ENCODE results near the gene ICA1.
"Not testable (repeated sequence)": the region's sequence is repeated elsewhere in the genome, so short reads cannot be mapped to it uniquely, and the experiment has no call there.

Gene ICA1

DNA sequence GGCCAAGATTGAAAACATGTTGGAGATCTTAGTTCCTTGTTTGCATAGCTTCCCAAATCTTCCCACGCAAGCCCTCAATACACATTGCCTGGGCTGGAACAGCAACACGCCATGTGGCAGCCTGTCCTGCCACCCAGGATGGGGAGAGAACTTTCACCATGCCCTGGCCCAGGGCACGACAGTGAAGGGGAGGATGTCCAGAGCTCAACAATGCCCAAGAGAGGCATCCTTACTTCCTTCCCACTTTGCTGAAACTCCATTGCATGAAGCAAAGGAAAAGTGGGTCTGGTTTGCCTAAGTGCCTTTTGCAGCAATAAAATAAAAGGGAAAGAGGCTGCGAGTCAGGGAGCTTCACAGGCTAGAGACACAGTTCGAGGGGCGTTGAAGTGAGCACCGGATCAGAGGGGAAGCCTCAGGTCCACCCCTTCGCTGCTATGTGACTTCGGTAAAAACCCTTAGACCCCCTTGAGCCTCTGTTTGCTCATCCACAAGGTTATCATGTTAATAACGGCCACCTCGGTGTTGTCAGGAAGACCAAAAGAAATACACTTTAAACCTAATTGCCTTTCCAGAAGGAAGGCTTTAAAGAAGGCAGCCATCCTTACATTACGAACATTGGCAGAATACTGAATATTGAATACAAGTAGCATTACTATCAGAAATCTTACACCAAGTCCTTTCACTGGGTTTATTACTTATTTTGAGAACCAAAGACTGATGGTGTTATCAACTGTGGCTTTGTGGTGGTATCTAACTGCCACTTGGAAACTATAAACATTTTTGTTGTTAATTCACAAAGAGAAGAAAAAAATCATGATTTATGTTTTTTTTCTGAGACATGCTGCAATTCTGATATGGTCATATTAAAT lies 133.3 kb downstream of the ICA1 start:
- no peak for DNase-seq

DNA sequence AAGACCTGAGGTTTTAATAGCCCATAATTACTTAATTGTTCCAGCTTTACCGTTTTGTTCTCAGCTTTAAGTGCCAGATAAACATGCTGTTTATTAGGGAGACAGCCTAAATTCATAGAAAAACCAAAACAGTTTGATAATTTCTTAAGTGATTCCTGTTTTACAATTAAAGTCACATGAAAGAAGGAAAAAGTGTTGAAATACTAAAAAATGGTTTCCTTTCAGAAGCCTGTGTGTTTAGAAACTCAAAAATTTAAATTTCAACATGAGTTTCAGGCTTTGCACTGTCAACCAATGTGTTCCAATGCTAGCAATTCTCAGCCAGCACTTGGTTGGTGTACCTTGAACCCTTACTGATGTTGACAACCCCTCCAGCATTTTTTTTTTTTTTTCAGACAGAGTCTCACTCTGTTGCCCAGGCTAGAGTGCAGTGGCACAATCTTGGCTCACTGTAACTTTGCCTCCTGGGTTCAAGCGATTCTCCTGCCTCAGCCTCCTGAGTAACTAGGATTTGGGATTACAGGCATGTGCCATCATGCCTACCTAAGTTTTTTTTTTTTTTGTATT lies 135.3 kb downstream of the ICA1 start:
- no peak for DNase-seq

DNA sequence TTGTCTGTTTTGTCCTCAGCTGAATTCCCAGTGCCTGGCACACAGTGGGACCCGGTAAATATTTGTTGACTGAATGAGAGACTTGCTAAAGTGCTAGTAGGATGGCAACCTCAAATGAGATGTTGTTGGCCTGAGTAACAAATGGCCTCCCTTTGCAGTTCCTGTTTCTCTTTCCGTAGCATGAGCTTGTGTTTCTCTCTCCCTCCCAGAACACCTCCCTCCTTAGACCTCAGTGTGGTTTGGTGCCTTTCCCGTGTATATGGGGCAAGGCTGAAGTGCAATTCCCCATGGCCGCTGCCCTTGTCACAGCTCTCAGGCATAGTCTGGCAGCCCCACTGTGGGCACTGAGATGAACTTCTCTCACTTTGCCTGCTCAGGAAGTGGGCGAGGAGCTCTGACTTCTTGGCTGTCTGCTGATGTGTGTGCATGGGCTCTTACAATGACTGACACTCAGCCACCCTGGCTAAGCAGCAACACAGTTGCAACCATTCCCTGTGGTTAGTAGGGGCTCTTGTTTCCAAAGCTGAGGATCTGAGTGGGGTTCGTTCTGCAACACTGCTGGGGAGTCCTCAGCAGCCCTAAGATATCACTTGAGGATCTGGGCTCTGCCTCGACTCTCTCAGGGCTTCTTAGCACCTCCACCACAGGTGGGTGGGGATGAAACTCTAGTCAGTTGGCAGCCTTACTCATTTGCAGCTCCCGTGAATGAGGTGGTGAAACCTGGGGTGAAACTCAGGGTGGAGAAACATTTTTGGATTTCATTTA lies 136.1 kb downstream of the ICA1 start:
- DNase-seq: peak; percentile 83

DNA sequence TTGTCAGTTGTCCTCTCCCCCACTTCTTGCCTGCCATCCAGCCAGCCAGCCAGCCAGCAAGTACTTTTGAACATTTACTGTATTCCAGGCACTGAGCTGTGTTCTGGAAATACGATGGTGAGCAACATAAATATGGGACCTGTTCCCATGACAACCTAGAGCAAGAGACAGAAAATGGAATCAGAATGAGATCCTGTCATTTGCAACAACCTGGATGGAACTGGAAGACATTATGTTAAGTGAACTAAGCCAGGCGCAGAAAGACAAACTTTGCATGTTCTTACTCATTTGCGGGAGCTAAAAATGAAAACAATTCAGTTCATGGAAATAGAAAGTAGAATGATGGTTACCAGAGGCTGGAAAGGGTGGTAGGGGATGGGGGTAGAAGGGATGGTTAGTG lies 140.7 kb downstream of the ICA1 start:
- no peak for DNase-seq

DNA sequence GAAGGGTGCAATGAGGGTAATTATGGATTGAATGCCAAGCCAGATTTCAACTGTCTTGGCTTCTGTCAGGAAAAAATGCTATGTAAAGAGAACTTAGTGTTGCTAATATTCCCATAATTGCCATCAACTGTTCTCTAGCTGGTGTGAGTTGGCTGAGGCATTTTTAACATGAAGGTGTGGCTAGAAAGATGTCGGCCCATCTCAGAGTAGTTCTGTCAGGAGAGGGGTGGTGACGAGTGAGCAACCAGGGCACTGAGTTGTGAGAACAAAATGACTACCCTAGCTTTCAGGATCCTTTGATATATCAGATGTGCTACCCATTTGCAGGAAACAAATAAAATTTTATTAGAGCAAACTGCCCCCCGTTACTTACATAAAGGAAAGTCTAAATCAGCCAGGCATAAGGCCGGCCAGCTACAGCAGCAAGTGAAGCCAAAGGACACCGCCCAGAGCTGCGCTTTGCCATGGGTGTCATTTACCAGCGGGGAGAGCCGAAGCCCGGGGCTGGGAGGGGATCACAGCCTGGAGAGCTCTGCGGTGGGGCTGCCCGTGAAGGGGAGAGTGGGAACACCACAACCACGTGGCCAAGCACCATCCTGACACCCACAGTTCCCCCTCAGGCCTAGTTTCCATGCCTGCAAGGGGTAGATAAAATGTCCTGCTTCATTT lies 141.4 kb downstream of the ICA1 start:
- no peak for DNase-seq

DNA sequence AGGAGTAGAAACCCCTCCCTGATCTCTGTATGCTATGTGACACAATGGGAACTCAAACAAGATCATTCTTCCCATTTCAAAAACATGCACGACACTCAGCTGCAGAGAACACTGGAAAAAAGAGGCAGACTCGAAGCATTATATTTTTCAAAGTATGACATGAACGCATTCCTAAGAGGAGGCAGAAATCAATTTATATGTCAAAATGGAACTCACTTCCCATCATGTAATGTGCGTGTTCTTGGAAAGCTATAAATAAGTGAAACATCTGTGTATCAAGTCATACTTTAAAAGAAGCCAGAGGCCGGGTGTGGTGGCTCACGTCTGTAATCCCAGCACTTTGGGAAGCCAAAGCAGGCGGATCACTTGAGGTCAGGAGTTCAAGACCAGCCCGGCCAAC lies 142.7 kb downstream of the ICA1 start:
- DNase-seq: no peak

DNA sequence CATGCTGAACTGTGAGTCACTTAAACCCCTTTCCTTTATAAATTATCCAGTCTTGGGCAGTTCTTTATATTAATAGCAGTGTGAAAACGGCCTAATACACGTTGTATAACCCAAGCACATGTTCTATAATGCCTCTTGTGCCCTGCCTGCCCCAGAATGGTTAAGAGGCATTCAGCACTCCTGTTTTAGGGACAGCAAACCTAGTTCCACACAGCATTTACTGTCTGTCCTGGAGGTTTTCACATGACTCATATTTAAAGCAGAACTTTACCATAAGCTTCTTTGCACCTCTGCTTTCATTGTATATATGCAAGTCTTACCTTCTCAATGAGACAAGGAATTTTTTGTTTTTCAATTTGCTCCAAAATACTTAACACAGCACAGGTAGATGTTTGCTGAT lies 144.8 kb downstream of the ICA1 start:
- no peak for DNase-seq

DNA sequence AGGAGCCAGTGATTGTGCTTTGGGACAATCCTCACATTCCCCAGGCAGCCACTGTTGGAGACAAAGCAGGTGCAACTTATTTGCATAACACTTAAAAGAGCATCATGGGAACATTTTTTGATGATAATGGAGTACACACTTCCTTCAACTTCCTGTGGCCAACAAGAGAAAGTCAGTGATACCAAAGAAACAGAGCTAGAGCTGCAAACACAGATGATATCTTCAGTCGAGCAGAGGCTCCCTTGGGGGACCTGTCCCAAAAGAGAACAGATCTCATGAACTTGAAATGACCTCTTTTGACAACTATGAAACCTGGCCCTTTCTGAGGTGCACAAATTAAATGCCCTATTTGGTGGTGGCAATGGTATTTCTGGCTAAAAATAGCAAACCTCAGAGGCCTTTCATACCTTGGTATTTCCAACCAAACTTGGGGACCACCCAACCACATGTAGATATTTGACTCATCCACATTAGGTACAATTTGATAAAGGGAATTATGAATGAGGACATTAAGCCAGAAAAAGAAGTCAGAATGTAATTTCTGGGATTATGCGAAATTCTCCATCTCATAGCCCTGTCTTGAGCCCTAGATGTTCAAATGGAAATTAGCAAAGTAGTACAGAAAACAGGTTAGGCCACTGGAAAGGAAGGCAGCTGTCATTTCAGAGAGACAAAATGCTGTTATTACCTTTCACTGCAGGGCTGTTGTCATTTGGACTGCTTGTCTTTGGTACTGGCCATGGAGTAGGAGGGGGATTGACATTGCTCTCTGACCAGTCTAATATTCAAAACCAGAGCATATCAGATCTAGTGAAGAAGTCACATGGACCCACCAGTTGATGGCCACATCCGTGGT lies 146.2 kb downstream of the ICA1 start:
- no peak for DNase-seq

DNA sequence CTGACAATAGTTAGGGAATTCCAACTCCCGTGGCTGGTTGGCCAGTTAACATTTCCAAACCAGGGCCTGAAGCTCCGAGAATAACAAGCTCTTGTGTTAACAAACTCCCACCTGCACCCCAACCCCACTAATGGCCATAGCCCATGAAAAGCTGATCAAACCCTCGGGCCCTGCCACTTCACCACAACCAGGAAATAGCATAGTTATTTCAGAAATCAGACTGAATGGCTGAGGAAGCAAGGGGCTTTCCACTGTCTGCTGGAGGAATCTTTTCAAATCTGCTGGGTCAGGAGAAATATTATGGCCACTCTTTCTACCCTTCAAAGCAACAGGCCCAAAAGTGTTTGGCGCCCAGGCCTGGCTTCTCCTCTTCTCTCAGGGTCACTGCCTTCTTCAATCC lies 147.8 kb downstream of the ICA1 start:
- peak; percentile 16 for DNase-seq

DNA sequence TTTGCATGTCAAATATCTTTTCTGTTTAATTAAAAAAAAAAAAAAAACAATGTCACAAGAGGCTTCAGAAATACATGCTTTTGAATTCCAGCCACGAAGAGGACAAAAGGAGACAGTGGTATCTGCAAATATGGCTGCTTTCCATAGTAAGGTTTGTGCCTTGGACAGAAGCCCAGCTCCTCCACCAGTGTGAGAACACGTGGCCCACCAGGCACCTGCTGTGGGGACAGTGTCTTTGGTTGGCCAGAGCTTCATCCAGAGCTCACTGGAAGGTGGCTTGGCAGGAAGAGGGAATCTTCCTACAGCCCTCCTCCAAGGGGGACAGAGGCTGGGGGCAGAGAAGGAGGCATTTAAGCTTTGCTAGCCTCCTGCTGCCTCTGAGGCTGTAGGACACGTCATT lies 148.8 kb downstream of the ICA1 start:
- no peak for DNase-seq

DNA sequence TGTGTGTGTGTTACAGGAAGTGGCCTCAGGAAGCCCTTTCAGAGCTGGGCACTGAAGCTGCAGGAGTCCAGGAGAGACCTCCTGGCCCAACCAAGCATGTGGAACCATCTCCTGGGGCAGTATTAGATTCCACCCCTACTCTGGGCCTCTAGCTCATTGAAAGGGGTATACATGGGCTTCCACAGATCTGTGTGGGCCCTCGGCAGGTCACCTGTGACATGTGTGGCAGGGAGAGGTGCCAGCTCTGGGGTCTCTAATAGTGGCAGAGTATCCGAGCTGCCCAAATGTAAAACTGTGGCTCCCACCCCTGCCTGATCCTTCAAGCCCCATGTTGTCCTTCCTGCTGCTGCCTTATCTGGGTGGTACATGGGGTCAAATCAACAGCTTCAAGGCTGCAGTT lies 149.3 kb downstream of the ICA1 start:
- DNase-seq: no peak

DNA sequence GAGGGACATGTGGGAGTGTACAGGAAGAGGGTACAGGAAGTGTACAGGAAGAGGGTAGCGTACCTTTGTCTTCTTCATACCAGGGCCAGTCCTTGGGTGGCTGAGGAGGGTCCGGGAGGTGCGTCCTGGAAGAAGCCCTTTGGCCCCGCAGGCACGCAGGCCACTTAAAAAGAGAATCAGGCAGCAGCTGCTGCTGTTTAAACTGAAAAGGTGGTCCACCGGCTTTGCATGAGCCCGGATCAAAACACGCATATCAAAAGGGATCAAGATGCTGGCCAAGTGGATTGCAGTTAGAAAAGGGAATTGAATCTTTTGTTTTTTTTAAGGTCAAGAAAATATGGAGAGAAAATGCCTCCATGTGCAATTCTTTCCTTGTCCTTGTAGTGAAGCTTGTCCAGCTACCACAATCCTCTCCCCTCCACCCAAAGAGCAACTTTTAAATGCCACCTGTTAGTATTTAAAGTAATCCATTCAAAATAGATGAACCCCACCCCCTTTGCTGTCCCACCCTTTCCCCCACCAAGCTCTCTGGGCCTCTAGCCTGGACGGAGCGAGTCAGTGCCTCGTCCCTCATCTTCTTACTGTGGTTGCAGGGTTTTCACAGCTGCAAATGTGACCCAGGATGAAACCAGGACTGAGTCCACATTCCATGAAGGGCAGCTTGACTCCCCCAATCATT lies 150.5 kb downstream of the ICA1 start:
- no peak for DNase-seq

DNA sequence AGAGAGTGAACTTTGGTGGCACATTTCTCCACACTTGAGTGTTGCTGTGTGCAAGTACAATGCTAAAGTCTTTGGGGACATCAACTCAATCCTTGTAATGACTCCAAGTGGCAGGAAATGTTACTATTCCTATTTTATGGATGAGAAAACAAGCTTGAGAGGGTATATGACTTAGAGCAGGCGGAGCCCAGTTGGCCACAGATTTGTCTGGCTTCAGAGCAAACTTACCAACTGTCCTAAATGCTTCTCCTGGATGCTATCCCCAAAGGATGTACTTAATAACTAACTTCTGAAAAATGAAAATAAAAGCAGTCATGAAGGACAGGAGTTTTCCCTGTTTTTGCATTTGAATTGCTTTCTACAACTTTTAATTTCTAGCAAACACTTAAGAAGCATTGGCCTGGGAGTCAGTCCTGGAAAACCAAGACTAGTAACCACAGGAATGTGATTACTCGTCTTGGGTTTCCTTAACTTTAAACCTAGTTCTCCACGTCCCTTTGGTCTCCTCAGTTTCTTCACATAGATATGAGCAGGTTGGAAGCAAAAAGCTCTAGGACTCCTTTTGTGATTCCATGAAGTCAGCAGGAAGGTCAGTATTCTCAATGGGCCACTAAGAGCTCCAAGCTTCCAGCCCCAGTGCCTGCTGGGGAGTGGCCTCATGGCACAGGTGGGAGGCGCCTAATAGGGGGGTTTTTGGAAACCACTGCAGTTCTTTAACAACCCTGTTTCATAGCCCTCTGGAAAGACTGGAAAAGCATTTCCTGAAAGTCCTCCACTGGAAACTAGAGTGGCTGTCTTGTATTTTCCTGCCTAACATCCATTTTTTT lies 152.6 kb downstream of the ICA1 start:
- no peak for DNase-seq

DNA sequence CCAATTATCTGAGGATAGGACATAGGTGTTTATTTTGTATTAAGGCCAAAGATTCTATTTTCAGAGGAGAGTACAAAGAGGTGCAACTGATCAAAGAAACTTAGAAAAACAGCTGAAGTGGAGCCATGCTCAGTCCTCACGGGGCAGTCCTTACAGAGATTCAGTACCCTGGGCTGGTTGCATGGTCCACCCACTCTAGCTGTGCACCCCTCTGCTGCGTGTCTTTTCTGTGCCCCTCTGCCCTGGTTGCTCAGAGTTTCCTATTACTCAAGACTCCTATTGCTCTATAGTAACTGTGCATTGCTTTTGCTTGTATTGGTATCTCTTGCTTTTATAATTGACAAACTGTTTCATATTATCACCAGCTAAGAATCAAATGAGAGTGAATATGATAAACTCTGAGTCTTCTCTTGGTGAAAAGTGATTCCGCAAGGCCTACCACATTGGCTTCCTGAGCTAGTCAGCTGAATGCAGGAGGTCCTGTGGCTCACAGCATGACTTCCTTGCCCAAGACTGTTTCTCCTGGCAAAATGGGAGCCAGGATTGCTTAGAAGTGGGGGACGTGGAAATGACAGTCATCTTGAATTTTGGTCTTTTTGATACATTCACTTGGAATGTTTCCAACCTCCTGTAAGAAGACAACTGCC lies 156.4 kb downstream of the ICA1 start:
- DNase-seq: no peak

DNA sequence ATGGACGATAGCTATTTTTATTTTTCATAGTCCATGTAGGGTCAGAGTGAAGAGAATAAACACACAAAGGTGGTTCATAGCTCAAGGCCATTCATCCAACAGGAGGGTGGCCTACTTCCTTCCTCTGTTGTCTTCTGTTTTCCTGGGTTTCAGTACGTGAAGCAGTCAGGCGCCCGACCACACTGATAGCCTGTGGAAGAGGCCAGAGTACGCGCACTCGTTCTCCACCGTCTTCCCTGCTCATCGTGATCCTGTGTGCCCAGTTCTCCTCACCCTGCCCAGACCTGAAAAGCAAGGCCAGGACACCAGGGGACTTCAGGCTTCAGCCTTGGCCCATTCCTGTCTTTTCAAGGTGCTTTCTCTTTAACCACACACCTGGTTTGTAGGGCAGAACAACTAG lies 158.7 kb downstream of the ICA1 start:
- DNase-seq: no peak

DNA sequence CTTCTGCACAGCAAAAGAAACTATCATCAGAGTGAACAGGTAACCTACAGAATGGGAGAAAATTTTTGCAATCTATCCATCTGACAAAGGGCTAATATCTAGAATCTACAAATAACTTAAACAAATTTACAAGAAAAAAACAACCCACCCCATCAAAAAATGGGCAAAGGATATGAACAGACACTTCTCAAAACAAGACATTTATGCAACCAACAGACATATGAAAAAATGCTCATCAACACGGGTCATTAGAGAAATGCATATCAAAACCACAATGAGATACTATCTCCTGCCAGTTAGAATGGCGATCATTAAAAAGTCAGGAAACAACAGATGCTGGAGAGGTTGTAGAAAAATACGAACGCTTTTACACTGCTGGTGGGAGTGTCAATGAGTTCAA lies 160.7 kb downstream of the ICA1 start:
- DNase-seq: not testable (repeated sequence)

DNA sequence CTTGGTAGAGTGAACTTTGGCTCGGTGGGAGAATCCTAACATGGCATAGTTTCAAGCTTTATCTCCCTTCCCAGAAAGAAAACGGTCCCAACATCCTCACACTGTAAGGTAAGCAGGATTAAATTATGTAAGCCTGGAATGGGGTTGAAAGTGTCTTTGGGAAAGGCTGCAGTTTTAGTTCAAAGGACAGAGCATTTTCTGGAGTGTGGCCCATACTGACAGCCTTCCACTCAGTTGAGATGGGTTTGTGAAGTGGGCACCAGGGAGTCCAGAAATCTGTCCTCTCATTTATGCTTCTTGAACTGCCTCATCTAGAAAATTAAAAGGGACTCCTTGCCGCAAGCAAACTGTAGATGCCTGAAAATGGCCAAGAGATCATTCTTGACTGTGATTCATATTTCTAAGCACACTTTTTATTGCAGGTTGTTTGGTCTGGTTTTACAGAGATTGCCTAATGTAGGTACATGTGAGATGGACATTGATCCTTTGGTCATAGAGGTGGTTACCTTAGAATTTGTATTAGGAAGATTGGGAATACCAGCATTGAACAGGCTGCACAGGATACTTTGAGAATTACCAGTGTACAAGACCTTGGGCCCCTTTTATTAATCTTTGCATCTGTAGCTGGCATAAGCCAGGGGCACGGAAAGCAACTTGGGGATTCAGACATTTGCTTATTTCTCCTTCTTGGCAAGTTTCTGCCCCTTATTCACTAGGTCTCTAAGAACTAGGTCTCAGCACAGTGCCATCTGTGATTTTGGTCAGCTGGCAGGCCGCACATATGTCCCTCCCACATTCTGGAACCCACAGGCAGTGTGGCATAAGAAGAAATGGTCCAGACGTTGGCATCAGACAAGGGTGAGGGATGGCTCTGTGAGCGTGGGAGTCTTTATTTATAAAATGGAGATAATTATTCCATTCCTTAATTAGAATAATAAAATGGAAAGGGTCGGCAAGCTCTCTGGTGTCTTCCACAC lies 167.5 kb downstream of the ICA1 start:
- DNase-seq: no peak

DNA sequence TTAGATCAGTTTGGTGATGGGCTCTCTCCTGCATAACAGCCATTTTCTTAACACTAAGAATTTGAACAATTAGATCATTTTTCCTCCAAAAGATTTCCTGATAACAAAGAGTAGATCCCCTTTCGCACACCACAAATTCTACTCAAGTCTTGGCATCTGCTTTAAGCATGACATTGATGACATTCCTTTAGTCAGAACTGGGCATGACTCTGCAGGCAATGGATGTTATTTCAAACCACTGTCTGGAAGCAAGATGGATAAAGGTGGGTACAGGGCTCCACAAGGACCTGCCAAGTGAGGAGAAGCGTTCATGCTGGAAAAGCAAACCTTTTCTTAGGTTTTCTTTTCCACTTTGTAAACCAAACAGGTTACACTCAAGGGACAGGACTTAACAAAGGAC lies 169.8 kb downstream of the ICA1 start:
- no peak for DNase-seq
